ENCODE data around the gene HLA-DPB1.
A peak's percentile ranks its signal among the peaks of the same experiment; 100 is the strongest.
"Not testable (repeated sequence)": the region's sequence is repeated elsewhere in the genome, so short reads cannot be mapped to it uniquely, and the experiment has no call there.

HLA-DPB1 gene

DNA sequence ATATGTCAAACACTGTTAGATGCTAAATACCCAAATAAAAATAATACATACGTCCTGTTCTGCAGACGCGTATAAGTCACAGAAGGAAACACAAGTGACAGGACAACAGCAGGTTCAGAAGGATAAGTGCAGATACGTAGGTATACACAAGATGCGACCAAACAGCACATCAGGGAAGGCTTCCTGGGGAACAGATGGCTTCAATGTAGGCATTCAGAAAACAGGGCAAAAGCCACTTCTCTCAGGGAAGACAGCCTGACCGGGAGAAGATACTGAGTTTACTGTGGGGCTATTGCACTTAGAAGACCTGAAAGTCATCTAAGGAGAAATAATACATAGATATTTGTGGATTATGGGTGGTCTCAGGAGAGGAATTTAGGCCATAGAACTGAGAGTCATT is 4.2 kb upstream of the HLA-DPB1 start:
- DNase-seq (ENCODE audit: low spot score), result no peak

DNA sequence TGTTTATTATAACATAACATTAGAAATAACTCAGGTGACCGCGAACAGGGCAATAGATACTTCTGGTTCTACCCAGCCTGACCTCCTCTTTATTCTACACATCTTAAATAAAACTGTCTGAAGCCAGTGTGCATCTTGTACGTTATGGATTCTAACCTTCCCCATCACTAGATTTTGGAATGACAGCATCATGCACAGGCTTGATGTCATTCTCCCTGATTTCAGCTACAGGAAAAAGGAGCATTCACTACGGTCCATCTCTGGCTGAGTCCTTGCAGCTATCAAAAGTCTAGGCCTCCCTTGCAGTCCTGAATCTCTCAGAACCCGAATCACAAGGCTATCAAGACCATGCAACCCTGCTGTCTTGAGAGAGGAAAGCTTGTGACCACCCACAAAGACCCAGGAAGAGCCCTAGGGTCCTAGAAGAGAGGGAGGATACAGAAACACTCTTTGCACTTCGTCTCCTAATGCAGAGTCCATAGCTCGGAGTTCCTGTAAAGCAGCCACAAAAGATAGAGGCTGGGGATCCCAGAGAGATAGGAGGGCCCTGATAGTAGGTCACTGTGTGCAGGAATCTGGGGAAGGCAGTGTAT is 3.2 kb upstream of the HLA-DPB1 start:
- no peak for DNase-seq (ENCODE audit: low spot score)

DNA sequence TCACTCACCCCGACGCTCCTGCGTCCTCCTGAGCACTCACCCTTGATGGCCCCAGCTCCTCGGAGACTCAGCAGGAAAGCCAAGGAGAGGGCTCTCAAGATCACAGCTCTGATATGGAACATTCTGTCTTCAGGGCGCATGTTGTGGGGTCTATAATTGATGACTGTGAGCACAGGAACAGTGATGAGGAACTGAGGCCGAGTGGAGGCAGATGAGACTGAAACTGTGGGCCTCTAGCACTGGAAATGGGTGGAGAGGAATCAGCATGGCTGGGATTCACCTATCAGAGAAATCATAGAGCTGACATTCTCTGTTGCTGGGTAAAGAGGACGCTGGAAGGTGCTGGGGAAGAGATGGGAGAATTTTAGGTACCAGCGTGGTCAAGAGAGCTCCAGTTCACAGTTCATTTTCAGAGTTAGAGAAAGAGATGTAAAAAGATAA is 2.3 kb upstream of the HLA-DPB1 start, which contains the start of gene HLA-DPA1:
Gene HLA-DPA1, minus strand, starts transcription at position 219 of the 441 bp plus-strand sequence.
- peak; percentile 18 for DNase-seq (ENCODE audit: low spot score)

DNA sequence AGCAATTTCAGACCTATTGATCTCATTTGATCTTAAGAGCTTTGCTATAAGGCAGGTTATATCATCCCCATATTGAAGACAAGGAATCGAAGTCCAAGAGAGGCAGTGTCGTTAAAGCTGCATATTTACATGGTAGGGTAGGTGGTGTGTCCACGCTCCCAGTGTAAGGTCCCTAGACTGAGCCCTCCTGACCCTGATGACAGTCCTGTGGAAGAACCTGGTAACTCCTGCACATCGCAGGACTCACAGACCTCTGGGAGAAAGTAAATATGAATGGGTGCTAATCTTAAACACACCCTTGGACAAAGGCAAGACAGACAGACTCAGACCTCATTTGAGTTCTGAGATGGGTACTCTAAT is 602 bp upstream of the HLA-DPB1 start:
- DNase-seq (ENCODE audit: low spot score), result no peak

DNA sequence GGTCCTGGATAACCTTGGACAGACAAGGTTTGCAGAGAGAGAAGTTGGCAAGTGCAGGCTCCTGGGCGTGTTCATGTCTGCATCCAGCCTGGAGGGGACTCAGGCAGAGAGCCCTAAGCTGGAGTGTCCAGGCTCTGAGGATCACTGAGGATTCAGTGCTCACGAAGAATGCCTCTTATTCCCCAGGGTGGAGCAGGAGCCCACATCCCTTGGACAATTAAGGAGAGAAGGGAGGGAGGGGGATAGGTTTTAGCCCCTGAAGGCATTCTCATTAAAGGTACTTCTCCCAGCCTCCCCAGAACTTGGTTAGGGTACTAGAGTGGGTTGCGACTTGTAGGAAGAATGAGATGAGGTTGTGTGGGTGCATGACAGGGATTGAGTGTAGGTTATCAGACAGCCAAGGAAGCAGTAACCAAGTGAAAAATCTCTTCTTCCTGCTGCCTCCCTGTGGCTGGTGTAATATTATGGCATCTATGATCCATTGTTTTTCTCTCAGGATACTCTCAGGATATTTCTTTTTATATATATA is 680 bp downstream of the HLA-DPB1 start:
- no peak for DNase-seq (ENCODE audit: low spot score)

DNA sequence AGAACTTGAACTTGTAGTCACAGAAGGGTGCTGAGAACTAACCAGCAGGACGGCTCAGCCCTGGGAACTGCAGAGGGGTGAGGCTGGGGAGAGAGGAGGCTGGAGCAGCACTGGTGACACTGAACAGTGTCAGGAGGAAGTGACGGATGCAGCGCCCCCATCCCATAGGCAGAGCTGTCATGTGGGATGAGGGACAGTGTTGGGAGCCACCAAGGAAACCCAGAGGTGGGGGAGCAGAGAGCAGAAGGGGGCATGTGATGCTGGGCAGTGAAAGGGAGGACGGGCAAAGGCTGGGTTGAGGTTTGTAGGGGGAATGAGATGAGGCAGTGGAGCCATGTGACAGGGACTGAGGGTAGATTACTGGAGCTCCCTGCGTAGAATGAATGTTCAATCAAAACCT is 2.1 kb downstream of the HLA-DPB1 start:
- DNase-seq (ENCODE audit: low spot score), result no peak

DNA sequence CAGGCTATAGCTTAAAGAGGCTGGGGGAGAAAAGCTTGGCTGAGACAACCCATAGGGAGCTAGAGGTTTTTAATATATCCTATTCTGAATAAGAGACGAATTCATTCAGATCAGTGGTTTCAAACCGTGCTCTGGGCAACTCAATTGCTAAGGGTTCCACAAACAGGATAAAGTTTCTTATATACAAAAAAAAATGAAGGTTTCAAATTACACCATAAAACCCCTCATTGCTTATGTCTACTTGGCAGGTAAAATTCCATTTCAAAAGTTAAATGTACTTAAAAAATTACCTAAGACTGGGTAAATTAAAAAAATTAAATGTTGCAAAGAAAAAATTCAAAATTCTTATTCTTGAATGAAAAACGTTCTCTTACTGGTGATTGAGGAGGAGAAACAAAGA is 2.7 kb downstream of the HLA-DPB1 start:
- DNase-seq (ENCODE audit: low spot score), result no peak

DNA sequence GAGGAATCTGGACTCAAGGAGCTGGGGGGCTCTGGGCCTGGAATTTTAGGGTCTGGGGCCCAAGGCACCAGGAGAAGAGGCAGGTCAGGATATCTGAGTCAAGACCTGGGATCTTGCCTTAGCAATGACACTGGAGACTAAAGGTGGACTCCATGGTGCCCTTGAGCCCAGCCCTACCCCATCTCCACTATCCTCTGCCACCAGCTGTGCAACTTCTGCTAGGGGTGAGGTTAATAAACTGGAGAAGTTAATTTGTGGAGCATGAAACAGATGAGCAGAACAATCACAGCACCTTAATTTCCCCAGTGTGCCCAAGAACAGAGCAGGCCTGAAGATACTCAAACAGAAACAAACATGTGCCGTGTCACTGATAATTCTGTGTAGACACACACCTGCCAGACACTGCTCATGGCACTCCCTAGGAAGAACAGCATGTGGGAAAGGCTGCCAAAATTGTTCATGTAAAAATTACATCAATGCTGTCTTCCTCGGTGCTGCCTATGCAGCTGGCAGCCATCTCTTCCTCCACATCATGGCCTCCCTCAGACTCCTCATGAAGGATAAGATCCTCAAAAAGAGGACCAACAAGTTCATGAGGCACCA is 3.2 kb downstream of the HLA-DPB1 start:
- DNase-seq (ENCODE audit: low spot score), result no peak

DNA sequence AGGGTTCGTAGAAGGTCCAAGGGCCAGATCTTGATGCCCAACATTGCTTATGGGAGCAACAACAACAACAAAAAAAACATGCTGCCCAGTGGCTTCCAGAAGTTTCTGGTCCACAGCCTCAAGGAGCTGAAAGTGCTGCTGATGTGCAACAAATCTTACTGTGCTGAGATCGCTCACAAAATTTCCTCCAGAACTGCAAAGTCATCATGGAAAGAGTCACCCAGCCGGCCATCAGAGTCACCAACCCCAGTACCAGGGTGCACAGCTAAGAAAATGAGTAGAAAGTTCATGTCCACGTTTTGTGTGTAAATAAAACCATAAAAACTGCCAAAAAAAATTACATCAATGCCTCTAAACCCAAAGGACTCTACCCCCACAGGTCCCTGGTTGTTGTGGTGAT is 3.8 kb downstream of the HLA-DPB1 start:
- DNase-seq (ENCODE audit: low spot score), result no peak

DNA sequence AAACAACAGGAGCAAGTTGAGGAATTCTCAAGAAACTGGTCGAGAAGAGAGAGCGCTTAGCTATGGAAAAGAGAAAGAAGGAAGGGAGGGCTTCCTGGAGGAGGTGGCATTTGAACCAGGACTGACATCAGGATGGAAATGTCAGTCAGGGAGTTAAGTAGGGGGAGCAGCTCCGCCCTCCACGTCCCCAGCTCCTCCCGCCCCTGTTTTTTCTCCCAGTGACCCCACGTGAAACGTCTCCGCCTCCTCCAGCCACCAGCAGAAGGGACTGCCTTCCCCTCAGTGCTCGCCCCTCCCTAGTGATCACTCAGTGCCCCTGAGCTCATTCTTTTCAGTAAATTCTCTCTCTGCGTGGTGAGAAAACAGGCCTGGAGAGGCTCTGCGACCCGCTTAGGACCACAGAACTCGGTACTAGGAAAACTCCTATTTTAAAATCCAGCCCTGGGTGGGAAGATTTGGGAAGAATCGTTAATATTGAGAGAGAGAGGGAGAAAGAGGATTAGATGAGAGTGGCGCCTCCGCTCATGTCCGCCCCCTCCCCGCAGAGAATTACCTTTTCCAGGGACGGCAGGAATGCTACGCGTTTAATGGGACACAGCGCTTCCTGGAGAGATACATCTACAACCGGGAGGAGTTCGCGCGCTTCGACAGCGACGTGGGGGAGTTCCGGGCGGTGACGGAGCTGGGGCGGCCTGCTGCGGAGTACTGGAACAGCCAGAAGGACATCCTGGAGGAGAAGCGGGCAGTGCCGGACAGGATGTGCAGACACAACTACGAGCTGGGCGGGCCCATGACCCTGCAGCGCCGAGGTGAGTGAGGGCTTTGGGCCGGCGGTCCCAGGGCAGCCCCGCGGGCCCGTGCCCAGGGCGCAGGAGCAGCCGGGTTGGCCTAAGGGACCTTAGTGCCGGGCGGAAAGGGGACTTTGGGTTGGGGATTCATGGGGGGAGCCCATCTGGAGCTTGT is 4.6 kb downstream of the HLA-DPB1 start:
- no peak for DNase-seq (ENCODE audit: low spot score)

DNA sequence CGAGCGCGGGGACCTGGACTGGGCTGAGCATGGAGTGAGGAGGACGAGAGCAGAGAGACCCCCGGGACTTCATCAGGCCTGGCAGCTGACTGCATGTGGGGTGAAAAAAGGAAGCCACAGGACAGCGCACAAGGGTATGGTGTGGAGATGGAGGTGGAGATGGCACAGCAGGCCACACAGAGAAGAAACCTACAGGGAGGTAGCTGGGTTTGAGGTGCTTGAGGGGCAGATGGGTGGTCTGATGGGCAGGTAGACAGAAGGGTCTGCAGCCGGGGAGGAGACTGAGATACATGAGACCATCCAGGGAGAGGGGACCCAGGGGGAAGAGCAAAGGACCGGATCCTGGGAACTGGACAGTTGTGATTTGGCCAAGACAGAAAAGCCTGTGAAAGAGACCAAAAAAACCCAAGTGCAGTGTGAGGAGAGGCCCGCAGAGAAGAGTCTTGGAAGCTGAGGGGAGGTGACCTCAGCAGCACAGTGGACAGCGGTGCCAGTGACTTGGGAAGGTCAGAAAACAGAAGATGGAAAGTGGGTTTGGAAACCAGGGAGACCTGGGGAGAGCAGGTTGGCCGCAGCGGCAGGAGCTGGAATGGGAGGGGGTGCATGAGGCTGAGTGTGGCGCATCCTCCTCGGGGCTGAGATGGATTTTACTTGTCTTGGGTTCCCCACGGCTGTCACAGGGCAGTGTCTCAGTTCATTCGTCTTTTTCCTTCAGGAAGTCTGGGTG is 5.5 kb downstream of the HLA-DPB1 start:
- DNase-seq (ENCODE audit: low spot score), result no peak

DNA sequence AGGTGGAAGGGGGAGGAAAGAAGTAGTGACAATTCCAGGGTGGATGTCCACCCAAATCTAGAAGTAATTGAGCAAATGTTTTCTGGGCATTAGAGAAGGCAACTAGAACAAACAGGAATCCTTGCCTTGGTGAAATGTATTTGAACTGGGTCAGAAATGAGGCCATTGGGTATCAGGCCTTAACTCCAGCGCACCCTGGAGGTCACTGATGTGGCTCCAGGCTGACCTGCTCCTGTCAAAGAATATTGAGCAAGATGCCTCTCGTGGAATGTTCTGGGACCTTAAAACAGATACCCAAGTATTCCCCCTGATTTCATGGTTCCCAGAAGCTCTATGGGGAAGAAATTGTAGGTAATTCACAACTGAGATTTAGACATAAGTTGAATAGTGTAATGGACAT is 6.9 kb downstream of the HLA-DPB1 start:
- DNase-seq (ENCODE audit: low spot score), result peak; percentile 41

DNA sequence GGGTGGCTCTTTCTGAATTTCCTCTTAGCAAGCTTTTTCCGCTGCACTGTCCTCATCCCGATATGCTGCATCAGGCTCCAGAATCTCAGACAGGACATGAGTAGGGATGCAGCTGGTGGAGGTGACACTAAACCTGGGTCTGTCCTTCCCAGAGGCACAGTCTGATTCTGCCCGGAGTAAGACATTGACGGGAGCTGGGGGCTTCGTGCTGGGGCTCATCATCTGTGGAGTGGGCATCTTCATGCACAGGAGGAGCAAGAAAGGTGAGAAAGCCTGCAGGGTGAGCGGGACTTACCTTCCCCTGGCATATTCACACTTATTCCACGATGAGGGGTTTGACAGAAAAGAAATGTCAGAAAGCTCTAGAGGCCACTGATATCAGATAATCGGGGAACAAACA is 9.8 kb downstream of the HLA-DPB1 start:
- no peak for DNase-seq (ENCODE audit: low spot score)

DNA sequence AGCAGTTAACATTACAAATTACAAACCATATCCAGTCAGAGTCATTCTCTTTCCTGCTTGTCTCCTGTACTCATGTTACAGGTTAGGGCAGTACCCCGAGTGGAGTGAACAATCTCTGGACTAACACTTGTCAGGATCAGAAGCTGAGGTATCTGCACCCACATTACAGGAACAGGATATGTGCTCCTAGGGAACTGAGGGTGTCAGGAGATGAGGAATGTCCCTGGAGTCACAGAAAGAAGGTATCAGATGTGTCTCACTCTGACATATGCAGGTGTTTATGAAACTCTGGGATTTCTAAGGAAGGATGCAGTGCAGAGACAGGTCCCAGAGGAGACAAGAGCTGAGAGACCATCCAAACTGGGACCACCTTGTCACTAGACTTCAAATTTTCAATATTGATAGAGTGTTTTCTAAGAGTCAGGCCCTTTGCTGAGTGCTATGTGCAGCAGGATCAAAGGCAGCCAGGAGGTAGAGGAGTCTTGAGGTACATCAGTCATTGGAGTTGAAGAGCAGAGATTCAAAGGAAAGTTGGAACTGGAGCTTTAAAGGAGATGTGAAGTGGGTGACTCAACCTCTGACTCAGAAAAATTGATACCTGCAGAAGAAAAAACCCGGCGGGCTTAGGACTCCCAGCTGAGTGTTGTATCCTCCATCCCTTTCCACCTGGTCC is 12.6 kb downstream of the HLA-DPB1 start:
- no peak for DNase-seq (ENCODE audit: low spot score)

DNA sequence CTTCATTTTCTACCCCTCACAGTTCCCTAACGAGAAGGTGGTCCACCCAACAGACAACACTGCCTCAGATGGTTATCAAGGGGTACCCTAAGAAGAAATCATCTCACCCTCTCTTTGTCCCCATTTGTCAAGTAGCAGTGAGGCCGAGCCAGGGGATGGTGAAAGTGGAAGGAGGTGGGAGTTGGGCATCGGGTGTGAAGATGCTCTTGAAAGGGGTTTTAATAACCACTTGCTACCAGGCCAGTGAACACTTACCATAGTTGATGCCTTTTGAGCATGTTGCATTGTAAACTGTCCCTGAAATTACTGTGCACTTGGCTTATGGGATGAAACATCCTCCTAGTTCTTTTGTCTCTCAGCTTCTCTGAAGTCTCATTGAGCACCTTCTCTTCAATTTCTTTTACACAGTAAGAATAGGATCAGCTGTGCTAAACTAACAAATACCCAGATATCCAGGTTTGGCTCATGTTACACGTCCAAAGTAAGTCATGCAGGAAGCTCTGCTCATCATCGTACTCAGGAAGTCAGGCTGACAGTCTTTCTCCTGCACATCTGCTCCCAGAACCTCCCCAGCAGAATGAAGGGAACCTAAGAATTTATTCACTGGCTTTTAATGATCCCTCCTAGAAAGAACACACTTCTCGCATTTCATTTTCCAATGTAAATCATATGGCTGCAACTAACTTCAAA is 13.3 kb downstream of the HLA-DPB1 start:
- DNase-seq (ENCODE audit: low spot score), result no peak

DNA sequence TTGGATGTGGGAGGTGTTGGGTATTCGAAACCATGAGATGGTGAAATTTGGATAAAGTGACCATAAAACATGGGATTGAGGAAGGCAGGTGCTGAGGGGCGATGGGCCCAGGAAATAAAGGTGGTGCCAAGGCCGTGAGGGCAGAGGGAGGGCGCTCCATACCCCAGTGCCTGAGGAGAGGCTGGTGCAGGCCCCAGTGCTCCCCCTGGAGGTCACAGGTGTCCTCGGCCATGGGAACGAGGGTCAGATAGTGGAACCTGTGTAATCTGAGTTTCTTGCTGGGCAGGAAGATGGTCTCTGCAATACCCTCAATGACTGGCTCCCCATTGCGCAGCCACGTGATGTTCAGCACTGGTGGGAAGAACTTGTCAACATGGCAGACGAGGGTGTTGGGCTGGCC is 16.2 kb downstream of the HLA-DPB1 start:
- DNase-seq (ENCODE audit: low spot score), result peak; percentile 49

DNA sequence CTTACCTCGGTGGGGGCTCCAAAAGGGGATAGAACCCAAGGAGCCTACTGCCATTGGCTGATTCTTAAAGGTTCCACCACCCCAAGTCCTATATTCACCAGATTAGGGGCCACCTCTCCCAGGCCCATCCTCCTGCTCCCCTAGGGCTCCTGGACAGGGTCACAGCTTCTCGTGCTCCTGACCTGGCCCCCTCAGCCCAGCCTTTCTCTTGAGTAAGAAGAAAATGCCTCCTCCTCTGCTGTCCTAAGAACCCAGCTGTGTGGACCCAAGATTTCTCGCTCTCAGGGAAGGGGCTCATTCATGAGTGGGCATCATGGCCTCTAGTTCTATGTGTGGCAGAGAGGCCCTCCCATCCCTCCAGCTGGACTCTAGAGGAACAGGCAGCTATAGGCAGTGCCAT is 16.6 kb downstream of the HLA-DPB1 start:
- DNase-seq (ENCODE audit: low spot score), result no peak

DNA sequence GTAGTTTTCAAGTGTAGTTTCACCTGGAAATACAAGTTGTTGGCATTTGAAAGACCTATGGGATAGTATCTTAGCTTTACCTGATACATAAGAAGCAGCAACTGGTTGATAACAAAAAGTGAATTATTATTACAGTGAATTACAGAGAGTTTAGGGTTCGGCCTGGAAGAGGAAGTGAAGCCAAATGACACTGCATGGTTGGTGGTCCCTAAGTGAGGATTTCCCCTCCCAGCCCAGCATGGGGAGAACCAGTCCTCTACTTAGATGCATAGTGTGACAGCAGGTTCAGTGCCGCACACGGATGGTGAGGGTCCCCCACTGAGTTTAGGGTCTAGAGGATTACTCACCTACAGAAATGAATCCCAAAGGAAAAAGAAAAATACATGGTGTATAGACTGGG is 18.1 kb downstream of the HLA-DPB1 start:
- DNase-seq (ENCODE audit: low spot score), result no peak

DNA sequence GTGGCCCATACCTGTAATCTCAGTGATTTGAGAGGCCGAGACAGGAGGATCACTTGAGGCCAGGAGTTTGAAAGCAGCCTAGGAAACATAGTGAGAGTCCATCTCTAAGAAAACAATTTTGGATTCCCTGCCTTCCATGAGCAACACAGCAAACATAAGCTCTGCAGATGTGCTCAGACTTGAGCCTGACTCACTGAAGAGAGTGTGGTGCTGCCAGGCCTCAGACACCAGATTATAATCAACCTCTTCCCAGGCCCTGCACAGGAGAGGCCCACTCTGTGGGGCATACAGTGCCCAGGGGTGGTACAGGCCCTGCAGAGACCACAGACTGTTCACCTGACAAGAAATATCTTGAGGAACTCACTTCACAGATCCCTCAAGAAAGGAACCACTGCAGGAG is 19.9 kb downstream of the HLA-DPB1 start:
- no peak for DNase-seq (ENCODE audit: low spot score)

DNA sequence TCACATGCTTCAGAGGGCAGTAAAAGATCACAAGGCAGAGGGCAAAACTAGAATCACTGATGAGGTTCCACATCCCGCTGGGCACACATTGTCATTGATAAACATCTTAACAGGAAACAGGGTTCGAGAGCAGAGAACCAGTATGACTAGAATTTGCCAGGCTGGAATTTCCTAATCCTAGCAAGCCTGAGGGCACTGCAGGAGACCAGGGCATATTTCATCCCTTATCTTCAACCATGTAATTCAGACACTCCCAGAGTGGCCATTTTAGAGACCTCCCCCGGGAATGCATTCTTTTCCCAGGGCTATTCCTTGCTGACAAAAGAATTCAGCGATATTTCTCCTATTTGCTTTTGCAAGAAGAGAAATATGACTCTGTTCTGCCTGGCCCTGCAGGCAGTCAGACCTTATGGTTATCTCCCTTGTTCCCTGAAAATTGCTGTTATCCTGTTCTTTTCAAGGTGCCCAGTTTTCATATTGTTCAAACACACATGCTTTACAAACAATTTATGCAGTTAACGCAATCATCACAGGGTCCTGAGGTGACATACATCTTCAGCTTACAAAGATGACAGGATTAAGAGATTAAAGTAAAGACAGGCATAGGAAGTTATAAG is 25.4 kb downstream of the HLA-DPB1 start:
- DNase-seq (ENCODE audit: low spot score), result not testable (repeated sequence)

DNA sequence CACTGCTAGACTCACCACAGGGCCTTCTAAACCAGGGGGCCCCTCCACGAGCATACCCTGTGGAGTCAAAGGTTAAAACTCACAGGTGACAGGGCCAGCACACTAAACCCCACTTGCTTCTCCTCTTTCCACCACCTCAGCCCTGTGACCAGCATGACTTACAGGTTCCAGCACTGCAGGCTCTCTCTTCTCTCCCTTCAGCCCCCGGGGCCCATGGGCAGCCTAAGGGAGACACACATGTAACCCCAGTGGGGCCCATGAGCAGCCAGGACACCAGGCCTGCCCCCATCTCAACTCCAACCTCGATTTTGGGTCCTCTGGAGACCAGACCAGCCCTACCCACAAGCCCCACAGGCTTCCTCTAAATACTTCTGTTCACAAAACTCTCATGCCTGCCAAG is 28.0 kb downstream of the HLA-DPB1 start:
- DNase-seq (ENCODE audit: low spot score), result no peak
